GM19025 (cell line): ENCODE results near the gene PPP1R12A.

Source experiments
- ATAC-seq: cut with Tn5 transposase; IDR thresholded peaks from one replicate; pipeline ENCODE4 v1.9.1; 2021; ENCODE audit warnings: mild to moderate bottlenecking, low read depth, moderate library complexity; ENCODE audit not compliant: unreplicated experiment

PPP1R12A gene

DNA sequence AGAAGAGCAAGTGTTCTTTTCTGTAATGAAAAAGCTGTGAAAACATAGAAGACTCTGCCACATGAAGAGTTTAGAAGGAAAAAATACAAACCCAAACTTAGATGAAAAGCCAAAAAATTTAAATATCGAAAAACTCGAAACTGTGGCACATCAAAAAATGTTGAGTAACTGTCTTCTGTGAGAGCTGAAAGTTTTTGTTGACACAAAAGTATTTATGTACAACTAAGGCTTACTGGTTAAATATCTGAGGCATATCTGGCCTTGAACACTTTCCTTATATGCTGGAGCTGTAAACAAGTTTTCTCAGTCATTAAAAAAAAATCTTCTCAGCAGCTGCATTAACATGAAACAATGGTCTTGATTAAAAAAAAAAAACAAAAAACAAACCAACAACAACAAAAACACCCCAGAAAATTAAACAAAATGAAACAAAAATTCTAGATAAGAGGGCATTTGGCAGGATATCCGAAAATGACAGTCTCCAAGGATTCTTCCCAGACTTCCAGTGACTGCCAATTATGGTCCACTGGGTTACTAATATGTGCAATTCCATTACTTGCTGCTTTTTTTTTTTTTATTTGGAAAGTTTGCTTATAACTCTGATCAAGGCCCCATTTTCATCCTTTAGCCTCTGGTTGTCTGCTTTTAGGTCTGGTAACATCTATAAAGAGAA, 159.4 kb downstream of the PPP1R12A start:
- ATAC-seq: no peak

DNA sequence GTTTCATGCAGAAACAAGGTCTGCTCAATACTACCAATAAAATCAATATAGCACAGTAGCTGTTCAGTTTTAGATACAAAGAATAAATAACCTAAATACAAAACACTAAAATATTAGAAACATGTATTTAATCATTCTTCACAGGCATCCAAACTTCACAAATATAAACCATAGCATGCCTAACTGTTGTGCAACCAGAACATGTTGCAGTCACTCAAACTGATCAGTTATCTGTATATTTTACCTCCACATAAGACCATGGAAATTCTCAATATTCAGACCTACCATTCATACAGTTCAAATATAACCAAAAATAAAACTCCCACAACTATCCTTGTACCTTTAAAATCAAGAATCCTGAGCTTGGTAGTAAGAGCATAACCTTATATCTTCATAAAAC, 161.0 kb downstream of the PPP1R12A start:
- ATAC-seq: no peak

DNA sequence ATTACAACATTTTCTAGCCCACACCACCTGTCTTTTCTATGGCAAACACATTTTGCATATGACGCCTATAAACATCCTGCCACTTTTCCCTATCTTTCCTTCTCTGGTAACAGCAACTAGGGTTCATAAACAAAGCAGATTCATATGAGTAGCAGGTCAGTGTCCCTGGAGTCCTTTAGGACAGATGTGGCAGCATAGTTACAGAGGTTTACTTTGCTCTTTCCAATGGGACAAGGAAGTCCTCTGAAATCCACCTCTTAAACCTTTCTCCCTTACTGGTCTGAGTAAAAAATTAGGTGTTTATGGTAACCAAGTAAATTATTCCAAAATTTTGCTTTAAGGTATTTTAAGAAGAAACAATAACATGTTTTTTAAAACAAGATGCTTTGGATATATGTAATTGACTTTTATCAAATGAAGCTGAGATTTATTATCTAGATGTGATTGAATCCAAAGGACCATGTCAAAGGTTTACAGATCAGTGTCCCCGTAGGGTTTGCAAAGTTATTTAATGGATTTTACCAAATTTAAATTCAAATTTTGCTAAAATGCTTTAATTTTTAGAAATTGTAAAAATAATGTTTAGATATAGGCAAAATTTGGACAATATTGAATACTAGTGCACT, 164.9 kb downstream of the PPP1R12A start:
- no peak for ATAC-seq

DNA sequence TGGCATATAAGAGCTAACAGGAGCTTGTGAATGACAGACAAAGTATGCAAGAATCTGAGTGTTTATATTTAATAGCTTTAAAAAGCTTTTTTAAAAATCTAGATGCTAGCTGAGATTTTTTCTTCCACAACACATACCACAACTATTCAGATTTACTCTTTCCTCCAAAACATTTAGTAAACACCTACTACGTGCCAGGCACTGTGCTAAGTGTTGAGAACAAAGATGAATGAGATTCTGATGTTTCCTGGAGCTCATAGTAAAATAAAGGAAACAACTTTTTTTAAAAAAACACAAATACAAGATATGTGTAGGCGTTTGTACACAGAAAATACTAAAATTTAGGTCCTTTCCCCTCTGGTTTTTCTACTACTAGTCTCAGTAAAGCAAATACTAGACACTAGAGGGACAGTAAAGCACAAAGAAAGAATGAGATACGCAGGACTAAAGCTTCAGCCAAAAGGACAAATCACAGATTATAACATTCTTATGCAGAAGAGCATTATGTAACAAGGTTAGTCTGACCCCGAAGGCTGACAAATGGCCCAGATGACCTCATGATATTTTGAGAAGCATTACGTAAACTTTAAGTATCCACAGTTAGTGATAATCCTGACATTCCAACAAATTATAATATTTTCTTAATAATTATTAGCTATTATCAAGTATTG, 165.6 kb downstream of the PPP1R12A start:
- ATAC-seq: no peak

DNA sequence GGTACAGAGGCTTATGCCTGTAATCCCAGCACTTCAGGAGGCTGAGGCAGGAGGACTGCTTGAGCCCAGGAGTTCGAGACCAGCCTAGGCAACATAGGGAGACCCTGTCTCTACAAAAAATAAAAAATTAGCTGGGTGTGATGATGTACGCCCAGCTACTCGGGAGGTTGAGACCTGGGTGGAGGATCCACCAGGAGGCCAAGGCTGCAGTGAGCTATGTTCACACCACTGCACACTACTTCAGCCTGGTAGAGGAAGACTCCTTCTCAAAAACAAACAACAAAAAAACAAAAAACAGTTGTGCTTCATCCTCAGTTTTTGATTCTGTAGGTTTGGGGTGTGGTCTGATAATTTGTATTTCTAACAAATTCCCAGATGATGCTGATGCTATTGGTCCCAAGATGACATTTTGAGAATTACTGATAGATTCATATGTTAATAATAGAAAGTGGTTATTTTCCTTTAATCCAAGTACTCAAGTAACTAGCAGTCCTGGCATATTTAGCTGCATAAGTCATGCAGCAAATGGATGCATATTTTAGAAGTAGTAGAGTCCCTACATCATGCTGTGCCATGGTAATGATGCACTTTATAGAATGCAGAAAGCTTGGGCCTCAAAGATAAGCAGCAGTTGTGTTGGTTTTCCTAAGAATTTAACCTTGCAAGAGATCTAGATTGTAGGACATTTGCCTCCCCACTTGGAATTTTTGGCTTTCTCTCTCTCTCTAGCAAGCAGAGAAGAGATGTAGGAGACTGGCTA, 168.0 kb downstream of the PPP1R12A start:
- ATAC-seq: no peak

DNA sequence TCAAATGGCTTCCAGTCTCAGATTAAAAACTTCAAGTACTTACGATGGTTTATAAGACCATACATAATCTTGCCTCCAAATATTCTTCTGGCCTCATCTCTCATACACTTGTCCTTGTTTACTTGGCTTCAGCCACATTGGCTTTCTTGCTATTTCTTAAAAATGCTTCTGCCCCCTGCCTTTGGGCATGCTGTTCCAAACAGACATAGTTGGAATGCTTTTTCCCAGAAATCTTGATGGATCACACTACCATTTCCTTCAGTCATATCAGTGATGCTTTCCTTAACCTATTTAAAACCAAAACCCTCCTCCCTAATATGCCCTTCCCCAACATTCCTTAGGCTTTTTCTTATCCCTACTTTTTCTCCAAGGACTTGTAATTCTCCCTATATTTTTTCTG, 169.7 kb downstream of the PPP1R12A start:
- no peak for ATAC-seq

DNA sequence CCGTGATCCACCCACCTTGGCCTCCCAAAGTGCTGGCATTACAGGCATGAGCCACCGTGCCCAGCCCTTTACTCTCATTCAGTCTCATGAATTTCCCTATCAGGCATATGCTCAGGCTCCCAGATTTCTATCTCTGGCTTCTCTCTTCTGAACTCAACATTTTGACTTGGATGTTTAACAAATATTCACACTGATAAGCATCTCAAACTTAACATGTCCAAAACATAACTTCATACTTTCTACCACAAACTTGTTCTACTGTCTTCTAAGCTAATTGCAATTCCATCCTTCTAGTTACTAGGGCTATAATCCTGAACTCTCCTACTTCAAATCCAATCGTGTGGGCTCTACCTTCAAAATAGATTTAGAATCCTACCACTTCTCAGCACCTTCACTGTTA, 170.3 kb downstream of the PPP1R12A start:
- no peak for ATAC-seq

DNA sequence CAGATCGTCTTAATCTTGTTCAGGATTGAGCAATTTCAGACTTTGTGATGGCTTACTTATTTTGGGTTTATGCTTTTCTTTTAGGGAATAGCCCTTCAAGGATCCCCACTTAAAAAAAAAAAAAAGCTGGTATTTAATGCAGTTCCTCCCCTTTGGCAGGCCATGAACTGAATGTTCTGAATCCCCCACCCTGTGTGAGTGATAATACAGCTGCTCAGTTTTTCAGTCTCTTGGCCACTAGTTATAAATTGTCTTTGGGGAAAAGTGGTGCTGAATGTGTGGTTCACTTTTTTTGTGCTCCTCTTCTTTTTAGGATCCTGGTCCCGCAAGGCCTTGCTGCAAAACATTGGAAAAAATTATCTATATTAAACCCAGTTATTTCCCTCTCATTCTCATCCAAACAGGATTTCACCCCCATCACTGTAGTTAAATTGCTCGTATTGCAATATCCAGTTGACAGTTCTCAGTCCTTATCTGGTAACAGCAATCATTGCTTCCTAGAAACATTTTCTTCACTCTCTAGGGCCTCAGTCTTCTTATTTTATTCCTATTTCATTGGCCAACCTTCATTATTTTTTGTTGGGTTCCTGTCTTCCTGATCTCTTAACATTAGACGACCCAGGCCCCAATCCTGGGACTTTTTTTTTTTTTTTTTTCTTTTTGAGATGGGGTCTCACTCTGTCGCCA, 171.0 kb downstream of the PPP1R12A start:
- no peak for ATAC-seq

DNA sequence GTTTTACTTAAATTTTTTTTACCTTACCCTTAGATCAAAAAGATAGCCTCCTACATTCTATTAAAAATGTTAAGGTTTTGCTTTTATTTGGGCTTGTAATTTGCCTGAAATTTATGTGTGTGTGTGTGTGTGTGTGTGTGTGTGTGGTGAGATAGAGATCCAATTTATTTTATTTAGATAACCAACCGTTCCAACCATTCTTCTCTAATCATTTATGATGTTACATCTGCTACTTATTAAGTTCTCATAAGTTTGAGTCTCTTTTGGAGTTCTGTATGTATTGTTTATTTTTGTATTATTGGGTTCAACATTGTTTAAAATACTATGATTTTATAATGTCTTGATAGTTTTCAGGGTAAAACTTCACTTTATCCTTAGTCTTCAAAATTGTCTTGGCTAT, 173.6 kb downstream of the PPP1R12A start:
- ATAC-seq: no peak

DNA sequence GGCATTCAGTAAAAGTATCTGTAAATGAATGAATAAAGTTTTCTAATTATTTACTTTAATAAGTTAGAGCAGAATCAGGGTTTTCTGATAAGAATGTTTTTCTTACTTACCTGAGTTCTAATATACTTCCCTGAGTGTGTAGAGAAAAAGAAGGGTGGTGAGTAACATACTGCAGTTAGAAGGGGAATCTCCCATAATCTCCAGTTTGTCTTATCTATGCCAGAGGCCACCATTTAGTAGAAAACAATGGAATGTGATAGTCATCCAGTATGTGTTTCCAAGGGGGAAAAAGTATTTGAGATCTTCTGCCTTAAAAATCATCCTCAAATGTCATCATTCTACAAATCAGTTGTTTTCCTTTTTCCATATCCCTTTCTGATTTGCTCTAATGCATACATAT, 187.6 kb downstream of the PPP1R12A start:
- ATAC-seq: no peak

DNA sequence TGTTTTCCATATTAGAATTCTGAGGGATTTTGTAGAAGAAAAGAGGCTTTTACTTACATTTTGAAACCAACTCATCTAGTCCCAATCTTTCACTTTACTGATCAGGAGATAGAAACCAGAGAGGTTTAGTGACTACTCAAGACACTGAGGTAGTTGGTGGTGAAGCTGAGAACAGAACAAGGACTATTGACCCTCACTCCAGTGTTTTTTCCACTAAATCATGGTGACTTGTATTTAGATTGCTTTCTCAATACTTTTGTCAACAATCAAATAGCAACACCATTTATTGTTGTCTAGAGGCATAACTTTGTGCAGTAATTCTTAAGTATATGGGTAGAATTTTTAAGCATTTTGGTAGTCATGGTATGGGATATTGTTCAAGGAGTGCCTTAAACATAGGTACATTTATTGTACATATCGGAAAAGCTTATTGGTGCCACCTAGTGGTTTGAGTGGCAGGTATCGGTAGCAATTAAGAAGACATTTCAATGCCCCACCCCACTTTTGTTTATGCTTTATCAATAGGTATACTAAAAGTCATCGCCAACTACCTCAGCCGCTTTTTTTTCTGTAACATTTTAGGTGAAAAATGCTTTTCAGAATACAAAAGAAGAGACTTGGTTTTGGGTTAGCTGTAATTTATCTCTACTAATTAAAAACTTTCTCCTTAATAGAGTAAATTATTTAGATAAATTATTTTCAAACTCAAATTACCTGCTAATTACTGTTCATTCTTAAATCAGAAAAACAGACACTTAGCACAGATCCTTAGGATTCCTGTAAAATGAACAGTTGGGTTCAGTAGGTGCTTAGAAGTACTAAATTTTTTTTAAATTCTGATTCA, 196.8 kb downstream of the PPP1R12A start:
- no peak for ATAC-seq

DNA sequence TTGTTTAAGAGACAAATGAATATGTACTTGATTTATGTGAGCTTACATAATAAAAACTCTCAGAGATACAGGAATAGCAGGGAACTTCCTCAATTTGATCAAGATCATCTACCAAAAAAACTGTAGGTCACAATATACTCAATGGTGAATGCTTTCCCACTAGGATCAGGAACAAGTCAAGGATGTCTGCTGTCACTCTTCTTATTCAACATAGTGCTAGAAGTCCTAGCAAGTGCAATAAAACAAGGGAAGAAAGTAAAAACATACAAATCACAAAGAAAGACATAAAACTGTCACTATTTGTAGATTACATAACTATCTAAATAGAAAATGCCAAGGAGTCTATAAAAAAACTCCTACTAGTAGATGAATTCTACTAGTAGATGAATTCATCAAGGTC, 202.3 kb downstream of the PPP1R12A start:
- no peak for ATAC-seq

DNA sequence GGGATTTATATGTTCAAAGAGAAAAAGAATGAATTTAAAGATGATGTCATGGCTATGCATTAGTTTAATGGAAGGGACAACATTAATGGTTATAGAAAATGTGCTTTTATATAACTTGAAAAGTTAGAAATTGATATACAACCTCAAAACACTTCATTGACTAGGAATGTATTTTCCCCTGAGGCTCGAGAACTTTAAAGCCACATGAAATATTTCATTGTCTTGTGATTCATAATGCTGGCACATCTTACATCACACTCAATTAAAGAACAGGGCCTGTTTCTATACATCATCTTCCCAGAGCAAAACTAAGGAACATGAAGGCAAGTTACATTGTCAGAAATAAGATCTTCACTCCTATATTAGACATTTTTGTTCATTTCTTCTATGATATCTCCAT, 208.9 kb downstream of the PPP1R12A start:
- no peak for ATAC-seq
